ENCODE results near the gene TTLL6. TPM values are rescaled to one million over a fixed set of nuclear protein-coding genes. Genes with fewer than 3 reads are reported as not detected.
A peak's percentile ranks its signal among the peaks of the same experiment; 100 is the strongest.

Gene TTLL6
- total and polyA plus RNA-seq, 2 experiments from 2014 or later, result not detected

- peak; percentile 44 for DNase-seq
- Histone ChIP-seq H3K27ac (no peak overlapping the region), H4K20me1 (ENCODE audit: insufficient read depth) (no peaks in the 10 kb centered on the region), H3K36me3 (ENCODE audit: low read depth) (no peaks in the 10 kb centered on the region), H2AFZ (no peak overlapping the region), H3K9ac (no peak overlapping the region), H3K9me3 (ENCODE audit: low read depth) (no peaks in the 10 kb centered on the region), H3K27me3 (replicated peaks; ENCODE audit: insufficient read depth) (peaks cover 45% of the 10 kb centered on the region), H3K9me2 (ENCODE audit: insufficient read depth) (no peaks in the 10 kb centered on the region), H3K4me3 (no peak overlapping the region), H3K4me2 (ENCODE audit: unreplicated experiment) (no peak overlapping the region), H3F3A (ENCODE audit: insufficient read depth) (no peaks in the 10 kb centered on the region), H3K4me1 (ENCODE audit: insufficient read depth) (no peaks in the 10 kb centered on the region), H3K79me2 (ENCODE audit: insufficient read depth) (no peaks in the 10 kb centered on the region)
- TF ChIP-seq EZH2phosphoT487 (IDR thresholded peaks at IDR 0.05; ENCODE audit: insufficient read depth, low read depth) (no peak), EZH2 (IDR thresholded peaks at IDR 0.05; ENCODE audit: insufficient read depth, poor library complexity, severe bottlenecking) (no peak)
- in situ Hi-C loops (cut with MboI), result no loop called here
- WGBS, 2 experiments (ENCODE audit: low coverage in 1 of 2, low lambda C conversion rate in 2 of 2, missing lambda C conversion rate in 2 of 2), result 51 to 52% methylated on average over 4 of the region's 4 CpGs
These were observed 49.7 kb downstream of the TTLL6 start for GRCh38 chr17:48767263-48767774.

- H3K4me1 ChIP-seq (ENCODE audit: insufficient read depth), result no peaks in the 10 kb centered on the region
- WGBS, 2 experiments (ENCODE audit: low coverage in 1 of 2, low lambda C conversion rate in 2 of 2, missing lambda C conversion rate in 2 of 2), result 55 to 57% methylated on average over 6 of the region's 6 CpGs
- H3K4me2 ChIP-seq (ENCODE audit: unreplicated experiment), result no peak overlapping the region
- DNase-seq, result no peak
- TF ChIP-seq EZH2phosphoT487 (IDR thresholded peaks at IDR 0.05; ENCODE audit: insufficient read depth, low read depth) (no peak), EZH2 (IDR thresholded peaks at IDR 0.05; ENCODE audit: insufficient read depth, poor library complexity, severe bottlenecking) (no peak)
- H3K9me3 ChIP-seq (ENCODE audit: low read depth), result no peaks in the 10 kb centered on the region
- no peaks in the 10 kb centered on the region for H3K36me3 ChIP-seq (ENCODE audit: low read depth)
- H3K79me2 ChIP-seq (ENCODE audit: insufficient read depth), result no peaks in the 10 kb centered on the region
- H3K4me3 ChIP-seq, result no peak overlapping the region
- H2AFZ ChIP-seq, result no peak overlapping the region
- no peak overlapping the region for H3K27ac ChIP-seq
- H3K27me3 ChIP-seq (replicated peaks; ENCODE audit: insufficient read depth), result peaks cover 68% of the 10 kb centered on the region
- H3F3A ChIP-seq (ENCODE audit: insufficient read depth), result no peaks in the 10 kb centered on the region
- H4K20me1 ChIP-seq (ENCODE audit: insufficient read depth), result no peaks in the 10 kb centered on the region
- in situ Hi-C loops (cut with MboI), result no loop called here
- no peak overlapping the region for H3K9ac ChIP-seq
- no peaks in the 10 kb centered on the region for H3K9me2 ChIP-seq (ENCODE audit: insufficient read depth)
These were observed 55.9 kb downstream of the TTLL6 start for GRCh38 chr17:48761114-48761513.

DNA sequence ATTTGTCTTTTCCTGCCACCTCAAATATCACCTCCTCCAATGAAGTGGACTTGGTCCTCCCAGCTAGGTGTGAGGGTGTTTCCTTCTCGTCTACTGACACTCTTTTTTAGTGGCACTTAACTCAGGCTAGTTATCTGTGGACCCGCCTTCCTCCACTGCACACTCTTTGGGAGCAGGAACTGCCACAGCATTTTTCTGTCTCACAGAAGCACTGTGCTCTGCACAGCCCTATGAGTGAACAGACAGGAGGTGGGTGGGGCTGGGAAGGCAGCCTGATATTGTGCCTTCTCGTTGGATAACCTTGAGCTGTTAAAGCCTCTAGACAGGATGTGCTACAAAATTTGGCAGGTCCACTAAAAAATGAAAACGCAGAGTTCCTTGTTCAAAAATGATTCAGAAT, 56.6 kb downstream of the TTLL6 start:
- no peak overlapping the region for H3K4me2 ChIP-seq (ENCODE audit: unreplicated experiment)
- H3K36me3 ChIP-seq (ENCODE audit: low read depth), result no peaks in the 10 kb centered on the region
- DNase-seq, result no peak
- in situ Hi-C loops (cut with MboI), result no loop called here
- H3K9me2 ChIP-seq (ENCODE audit: insufficient read depth), result no peaks in the 10 kb centered on the region
- H3K4me3 ChIP-seq, result no peak overlapping the region
- H4K20me1 ChIP-seq (ENCODE audit: insufficient read depth), result no peaks in the 10 kb centered on the region
- H3K9ac ChIP-seq, result no peak overlapping the region
- H2AFZ ChIP-seq, result no peak overlapping the region
- H3K27me3 ChIP-seq (replicated peaks; ENCODE audit: insufficient read depth), result peaks cover 71% of the 10 kb centered on the region
- no peak for TF ChIP-seq EZH2 (IDR thresholded peaks at IDR 0.05; ENCODE audit: insufficient read depth, poor library complexity, severe bottlenecking)
- no peak for TF ChIP-seq EZH2phosphoT487 (IDR thresholded peaks at IDR 0.05; ENCODE audit: insufficient read depth, low read depth)
- no peaks in the 10 kb centered on the region for H3F3A ChIP-seq (ENCODE audit: insufficient read depth)
- H3K4me1 ChIP-seq (ENCODE audit: insufficient read depth), result no peaks in the 10 kb centered on the region
- no peaks in the 10 kb centered on the region for H3K79me2 ChIP-seq (ENCODE audit: insufficient read depth)
- no peaks in the 10 kb centered on the region for H3K9me3 ChIP-seq (ENCODE audit: low read depth)
- WGBS, 2 experiments (ENCODE audit: low coverage in 1 of 2, low lambda C conversion rate in 2 of 2, missing lambda C conversion rate in 2 of 2), result 23 to 37% methylated on average over 4 of the region's 4 CpGs
- H3K27ac ChIP-seq, result no peak overlapping the region

DNA sequence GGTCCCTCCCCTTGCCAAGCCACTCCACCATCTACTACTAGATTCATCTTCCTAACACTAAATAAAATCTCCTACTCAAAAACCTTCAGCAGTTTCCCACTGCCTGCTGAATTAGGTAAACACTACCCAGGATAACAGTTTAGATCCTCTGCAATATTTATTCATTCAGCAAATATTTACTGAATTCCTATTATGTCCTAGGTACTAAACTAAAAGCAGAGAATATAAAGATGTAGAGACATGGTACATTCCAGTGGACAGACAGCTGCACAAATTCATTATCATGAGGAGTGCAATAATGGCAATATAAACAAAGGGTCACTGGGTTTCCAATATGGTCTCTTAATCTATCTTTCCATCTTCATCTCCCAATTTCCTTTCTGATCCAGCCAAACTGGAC, 57.7 kb downstream of the TTLL6 start:
- H2AFZ ChIP-seq, result no peak overlapping the region
- TF ChIP-seq EZH2phosphoT487 (IDR thresholded peaks at IDR 0.05; ENCODE audit: insufficient read depth, low read depth), result no peak
- TF ChIP-seq EZH2 (IDR thresholded peaks at IDR 0.05; ENCODE audit: insufficient read depth, poor library complexity, severe bottlenecking), result no peak
- DNase-seq, result no peak
- peaks cover 77% of the 10 kb centered on the region for H3K27me3 ChIP-seq (replicated peaks; ENCODE audit: insufficient read depth)
- H3K4me3 ChIP-seq, result no peak overlapping the region
- no peak overlapping the region for H3K4me2 ChIP-seq (ENCODE audit: unreplicated experiment)
- in situ Hi-C loops (cut with MboI), result no loop called here
- no peaks in the 10 kb centered on the region for H3F3A ChIP-seq (ENCODE audit: insufficient read depth)
- no peaks in the 10 kb centered on the region for H3K9me2 ChIP-seq (ENCODE audit: insufficient read depth)
- H3K9ac ChIP-seq, result no peak overlapping the region
- no peaks in the 10 kb centered on the region for H3K9me3 ChIP-seq (ENCODE audit: low read depth)
- H3K79me2 ChIP-seq (ENCODE audit: insufficient read depth), result no peaks in the 10 kb centered on the region
- H3K27ac ChIP-seq, result no peak overlapping the region
- no peaks in the 10 kb centered on the region for H4K20me1 ChIP-seq (ENCODE audit: insufficient read depth)
- no peaks in the 10 kb centered on the region for H3K36me3 ChIP-seq (ENCODE audit: low read depth)
- H3K4me1 ChIP-seq (ENCODE audit: insufficient read depth), result no peaks in the 10 kb centered on the region

DNA sequence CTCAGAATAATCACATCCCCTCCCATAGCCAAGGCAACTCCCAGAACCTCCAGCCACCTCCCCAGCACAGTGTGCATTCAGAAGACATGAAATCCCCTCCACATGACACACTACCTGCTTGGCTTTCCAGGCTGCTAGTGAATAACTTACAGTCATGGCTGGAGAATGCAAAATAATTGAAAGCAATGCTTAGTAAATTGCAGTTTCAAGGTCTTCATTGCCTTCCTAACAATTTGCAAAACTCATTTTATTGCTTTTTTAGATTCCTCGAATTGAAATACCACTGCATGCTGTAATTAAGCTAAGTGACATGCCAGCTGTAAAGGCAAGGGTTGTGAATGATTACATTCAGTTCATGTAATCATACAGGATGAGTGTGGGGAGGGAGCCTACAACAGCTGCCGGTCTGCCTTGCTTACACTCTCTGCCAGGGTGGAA, 59.5 kb downstream of the TTLL6 start:
- H3K27ac ChIP-seq, result no peak overlapping the region
- H3K79me2 ChIP-seq (ENCODE audit: insufficient read depth), result no peaks in the 10 kb centered on the region
- no peaks in the 10 kb centered on the region for H3F3A ChIP-seq (ENCODE audit: insufficient read depth)
- no peak overlapping the region for H2AFZ ChIP-seq
- no peak overlapping the region for H3K4me2 ChIP-seq (ENCODE audit: unreplicated experiment)
- H3K27me3 ChIP-seq (replicated peaks; ENCODE audit: insufficient read depth), result peaks cover 78% of the 10 kb centered on the region
- in situ Hi-C loops (cut with MboI), result no loop called here
- peaks cover 6% of the 10 kb centered on the region; the same call in 1 of the 2 replicates for H3K4me1 ChIP-seq (ENCODE audit: insufficient read depth)
- no peaks in the 10 kb centered on the region for H3K9me3 ChIP-seq (ENCODE audit: low read depth)
- no peaks in the 10 kb centered on the region for H3K9me2 ChIP-seq (ENCODE audit: insufficient read depth)
- TF ChIP-seq EZH2phosphoT487 (IDR thresholded peaks at IDR 0.05; ENCODE audit: insufficient read depth, low read depth), result no peak
- no peak for TF ChIP-seq EZH2 (IDR thresholded peaks at IDR 0.05; ENCODE audit: insufficient read depth, poor library complexity, severe bottlenecking)
- no peak overlapping the region for H3K9ac ChIP-seq
- no peaks in the 10 kb centered on the region for H3K36me3 ChIP-seq (ENCODE audit: low read depth)
- no peak overlapping the region for H3K4me3 ChIP-seq
- peak; percentile 32 for DNase-seq
- 33 to 35% methylated on average over 2 of the region's 2 CpGs for WGBS, 2 experiments (ENCODE audit: low coverage in 1 of 2, low lambda C conversion rate in 2 of 2, missing lambda C conversion rate in 2 of 2)
- no peaks in the 10 kb centered on the region for H4K20me1 ChIP-seq (ENCODE audit: insufficient read depth)
